ENCODE measurements around the gene ACO2.
A peak's percentile ranks its signal among the peaks of the same experiment; 100 is the strongest.

DNA sequence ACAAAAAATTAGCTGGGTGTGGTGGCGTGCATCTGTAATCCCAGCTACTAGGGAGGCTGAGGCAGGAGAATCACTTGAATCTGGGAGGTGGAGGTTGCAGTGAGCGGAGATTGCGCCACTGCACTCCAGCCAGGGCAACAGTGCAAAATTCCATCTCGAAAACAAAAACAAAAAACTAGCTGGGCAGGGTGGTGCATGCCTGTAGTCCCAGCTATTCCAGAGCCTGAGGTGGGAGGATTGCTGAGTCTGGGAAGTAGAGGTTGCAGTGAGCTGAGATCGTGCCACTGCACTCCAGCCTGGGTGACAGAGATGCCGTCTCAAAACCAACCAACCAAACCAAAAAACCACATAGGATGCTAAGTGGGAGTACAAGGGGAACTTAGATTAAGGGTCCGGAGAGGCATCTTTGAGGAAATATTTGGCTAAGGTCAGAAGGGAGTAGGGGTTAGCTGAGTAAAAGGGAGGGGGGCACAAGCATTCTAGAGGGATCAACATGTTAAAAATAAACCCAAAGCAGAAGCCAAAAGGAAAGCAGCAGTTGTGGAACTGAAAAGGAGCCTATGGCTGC lies 10.7 kb upstream of the ACO2 start:
- TF ChIP-seq POLR2A (IDR thresholded peaks at IDR 0.05; ENCODE audit: low read depth, low read length) (0 out of 2 replicates have a peak, but pooled peaks have one; percentile 1), POLR2AphosphoS5 (IDR thresholded peaks at IDR 0.05; ENCODE audit: low read depth, low read length) (no peak; the same call in 1 of the 2 replicates)

Measured in GM12892 (cell line).